Measurements from ENCODE around the gene RXYLT1. TPM values are rescaled to one million over a fixed set of nuclear protein-coding genes. Genes with fewer than 3 reads are reported as not detected.

The RXYLT1 gene
- total RNA-seq, 1 donor from 2014 or later, result 16.7 TPM

- no peak for TF ChIP-seq CTCF (IDR thresholded peaks at IDR 0.05; ENCODE audit: borderline replicate concordance)
- DNase-seq, result no peak
- H3K4me3 ChIP-seq, result no peak overlapping the region
- no peaks in the 10 kb centered on the region for H3K4me1 ChIP-seq
- no peak overlapping the region for H3K27ac ChIP-seq (replicated peaks)
- H3K27me3 ChIP-seq (ENCODE audit: low read depth), result peaks cover 8% of the 10 kb centered on the region
- intact Hi-C loops (cut with micrococcal nuclease), result no loop called here
- no peaks in the 10 kb centered on the region for H3K36me3 ChIP-seq
- peaks cover 23% of the 10 kb centered on the region for H3K9me3 ChIP-seq (replicated peaks)
These were observed 35.8 kb downstream of the RXYLT1 start for GRCh38 chr12:63815482-63815852.

- no peak for DNase-seq
- H3K27me3 ChIP-seq (ENCODE audit: low read depth), result peaks cover 13% of the 10 kb centered on the region
- H3K27ac ChIP-seq (replicated peaks), result no peak overlapping the region
- no peaks in the 10 kb centered on the region for H3K4me1 ChIP-seq
- intact Hi-C loops (cut with micrococcal nuclease), result no loop called here
- no peaks in the 10 kb centered on the region for H3K36me3 ChIP-seq
- no peak overlapping the region for H3K4me3 ChIP-seq
- TF ChIP-seq CTCF (IDR thresholded peaks at IDR 0.05; ENCODE audit: borderline replicate concordance), result no peak
- peaks cover 25% of the 10 kb centered on the region for H3K9me3 ChIP-seq (replicated peaks)
These were observed 36.3 kb downstream of the RXYLT1 start for GRCh38 chr12:63816031-63816430.

GRCh38 chr12:63820427-63820826, 40.7 kb downstream of the RXYLT1 start:
- no peak for TF ChIP-seq CTCF (IDR thresholded peaks at IDR 0.05; ENCODE audit: borderline replicate concordance)
- Histone ChIP-seq H3K27ac (replicated peaks) (no peak overlapping the region), H3K27me3 (ENCODE audit: low read depth) (peaks cover 28% of the 10 kb centered on the region), H3K4me3 (no peak overlapping the region), H3K4me1 (peaks cover 6% of the 10 kb centered on the region), H3K36me3 (no peaks in the 10 kb centered on the region), H3K9me3 (replicated peaks) (peaks cover 25% of the 10 kb centered on the region)
- no peak for DNase-seq
- intact Hi-C loops (cut with micrococcal nuclease), result no loop called here

GRCh38 chr12:63821781-63822251, 42.1 kb downstream of the RXYLT1 start:
- H3K4me3 ChIP-seq, result peak overlapping the region; percentile 64
- no peaks in the 10 kb centered on the region for H3K36me3 ChIP-seq
- H3K27me3 ChIP-seq (ENCODE audit: low read depth), result peaks cover 28% of the 10 kb centered on the region
- peak; percentile 18 for DNase-seq
- peaks cover 25% of the 10 kb centered on the region for H3K9me3 ChIP-seq (replicated peaks)
- peaks cover 6% of the 10 kb centered on the region for H3K4me1 ChIP-seq
- no peak for TF ChIP-seq CTCF (IDR thresholded peaks at IDR 0.05; ENCODE audit: borderline replicate concordance)
- intact Hi-C loops (cut with micrococcal nuclease), result no loop called here
- H3K27ac ChIP-seq (replicated peaks), result no peak overlapping the region

- TF ChIP-seq CTCF (IDR thresholded peaks at IDR 0.05; ENCODE audit: borderline replicate concordance), result no peak
- Histone ChIP-seq H3K4me3 (peak overlapping the region; percentile 64), H3K9me3 (replicated peaks) (peaks cover 25% of the 10 kb centered on the region), H3K4me1 (peaks cover 6% of the 10 kb centered on the region), H3K27ac (replicated peaks) (no peak overlapping the region), H3K36me3 (no peaks in the 10 kb centered on the region), H3K27me3 (ENCODE audit: low read depth) (peaks cover 28% of the 10 kb centered on the region)
- intact Hi-C loops (cut with micrococcal nuclease), result no loop called here
- DNase-seq, result no peak
These were observed 42.6 kb downstream of the RXYLT1 start for GRCh38 chr12:63822352-63822751.
